IPS DF 4.7 (cell line): Measurements from ENCODE around the gene SOX21.

Experiments
- DNase-seq: peaks from one replicate; pipeline ENCODE4 v3.0.0-alpha.2; 2013; ENCODE audit warnings: low spot score; ENCODE audit errors: extremely low read depth

Gene SOX21

DNA sequence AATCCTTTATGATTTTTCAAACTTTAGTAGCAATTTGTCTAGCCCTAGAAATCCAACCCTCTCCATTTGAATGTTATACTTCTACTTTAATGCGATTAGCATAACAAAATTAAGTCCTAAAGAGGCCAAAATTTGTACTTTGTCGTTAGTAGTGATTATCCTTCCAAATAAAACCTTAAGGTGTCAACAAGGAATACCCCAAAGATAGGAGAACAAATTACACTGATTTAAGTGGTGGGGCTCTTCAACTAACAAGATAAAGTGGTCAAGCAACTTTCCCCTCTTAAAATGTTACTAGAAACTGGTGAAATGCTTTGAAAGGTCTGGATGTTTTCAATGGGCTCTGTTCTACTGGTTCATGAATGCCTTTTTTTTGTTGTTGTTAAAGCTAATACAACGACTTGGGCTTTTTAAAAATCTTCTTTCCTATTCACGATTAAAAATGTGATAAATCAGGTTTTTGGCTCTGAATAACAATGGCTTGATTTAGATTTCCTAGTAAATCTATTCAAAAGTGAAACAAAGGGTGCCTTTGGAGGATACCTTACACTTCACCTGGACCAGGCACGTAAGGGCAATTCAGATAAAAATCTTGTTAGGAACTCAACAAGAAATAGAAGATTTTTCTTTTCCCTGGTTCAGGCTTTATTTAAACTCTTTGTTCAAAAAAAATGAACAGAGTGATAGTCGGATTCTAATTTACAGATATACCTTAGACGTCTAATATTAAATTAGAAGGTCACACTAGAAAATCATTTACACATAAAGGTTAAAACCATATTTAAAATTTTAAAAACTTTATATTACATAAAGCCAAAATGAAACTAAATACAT, 3.1 kb downstream of the SOX21 start:
- DNase-seq: no peak

GRCh38 chr13:94708031-94708859, 4.1 kb downstream of the SOX21 start:
- no peak for DNase-seq

DNA sequence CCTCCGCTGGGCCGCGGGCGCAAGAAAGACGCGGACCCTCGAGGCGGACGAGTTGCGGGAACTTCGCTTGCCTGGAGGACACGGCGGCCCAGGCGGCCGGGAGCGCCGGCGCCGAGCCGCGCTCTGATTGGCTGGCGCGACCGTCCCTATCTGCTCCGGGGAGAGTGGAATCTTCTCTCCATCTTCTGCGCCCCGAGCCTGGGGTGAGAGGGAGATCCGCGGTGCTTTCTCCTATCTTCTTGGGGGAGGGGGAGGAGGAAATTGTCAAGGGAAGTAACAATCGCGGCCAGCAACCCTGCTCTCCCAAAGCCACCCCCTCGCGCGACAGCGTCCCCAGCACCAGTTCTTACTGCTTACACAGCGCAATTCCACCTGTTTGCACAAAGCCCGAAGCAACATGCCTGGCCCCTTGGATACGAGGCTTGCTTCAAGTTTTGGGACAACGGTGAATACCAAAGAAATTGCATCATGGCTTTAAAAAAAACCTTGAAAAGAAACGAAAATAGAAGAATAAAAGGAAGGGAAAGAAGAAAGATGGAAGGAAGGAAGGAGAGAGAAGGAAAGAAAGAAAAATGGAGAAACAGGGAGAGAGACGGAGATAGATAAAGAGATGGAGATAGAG, 4.8 kb downstream of the SOX21 start:
- no peak for DNase-seq

DNA sequence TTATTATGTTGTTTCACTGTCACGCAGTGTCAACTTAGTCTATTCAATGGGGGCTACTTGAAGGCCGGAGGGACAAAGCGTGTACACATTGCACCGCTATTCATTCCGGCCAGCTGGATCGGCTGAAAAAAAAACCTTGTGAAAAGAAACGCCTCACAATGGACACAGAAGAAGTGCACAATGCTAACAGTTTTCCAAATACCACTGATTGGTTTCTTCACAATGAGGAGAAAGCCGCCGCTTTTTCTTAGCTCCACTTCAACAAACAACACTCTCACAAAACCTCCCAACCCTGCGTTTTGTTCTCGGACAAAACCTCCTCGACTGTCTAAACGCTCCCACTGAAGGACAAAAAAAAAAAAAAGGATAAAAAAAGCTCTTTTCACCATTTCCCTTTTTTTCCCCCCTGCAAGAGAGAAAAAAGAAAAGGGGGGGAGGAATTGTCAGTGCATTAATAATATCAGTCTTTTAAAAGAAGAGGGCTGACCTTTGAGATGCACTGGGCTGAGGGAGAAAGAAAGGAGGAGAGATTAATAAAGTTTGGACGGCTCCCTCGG, 5.4 kb downstream of the SOX21 start:
- DNase-seq: no peak

DNA sequence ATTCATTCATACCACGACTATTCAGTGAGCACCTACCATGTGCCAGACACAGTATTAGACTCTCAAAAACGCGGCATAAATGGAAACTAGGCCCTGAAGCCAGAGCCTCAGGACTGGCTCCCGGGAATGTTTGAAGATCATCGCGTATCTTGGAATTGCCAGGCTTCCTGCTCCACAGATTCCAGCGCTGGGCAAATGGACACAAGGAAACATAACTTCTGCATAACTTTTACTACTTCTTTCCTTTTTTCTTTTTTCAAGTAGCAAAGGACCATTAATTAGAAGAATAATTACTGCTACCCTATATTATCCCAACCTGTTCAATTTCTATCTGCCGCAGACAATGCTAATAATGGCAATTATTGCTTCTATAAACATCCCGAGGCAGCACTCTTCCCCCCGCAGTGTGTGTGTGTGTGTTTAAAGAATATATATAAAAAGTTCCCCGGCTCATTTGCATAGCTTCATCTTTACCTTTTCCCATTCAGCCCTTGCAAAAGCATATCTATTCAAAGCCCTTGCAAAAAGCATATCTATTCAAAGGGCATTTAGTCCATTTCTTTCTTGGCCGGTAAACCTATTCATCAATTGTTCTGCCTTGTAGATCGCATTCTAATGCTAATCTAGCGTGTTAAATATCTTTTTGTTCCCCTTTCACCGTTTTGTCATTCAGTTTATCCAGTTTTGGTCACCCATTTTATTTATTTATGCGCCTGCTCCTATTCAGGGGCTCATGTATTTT, 6.1 kb downstream of the SOX21 start:
- DNase-seq: no peak

DNA sequence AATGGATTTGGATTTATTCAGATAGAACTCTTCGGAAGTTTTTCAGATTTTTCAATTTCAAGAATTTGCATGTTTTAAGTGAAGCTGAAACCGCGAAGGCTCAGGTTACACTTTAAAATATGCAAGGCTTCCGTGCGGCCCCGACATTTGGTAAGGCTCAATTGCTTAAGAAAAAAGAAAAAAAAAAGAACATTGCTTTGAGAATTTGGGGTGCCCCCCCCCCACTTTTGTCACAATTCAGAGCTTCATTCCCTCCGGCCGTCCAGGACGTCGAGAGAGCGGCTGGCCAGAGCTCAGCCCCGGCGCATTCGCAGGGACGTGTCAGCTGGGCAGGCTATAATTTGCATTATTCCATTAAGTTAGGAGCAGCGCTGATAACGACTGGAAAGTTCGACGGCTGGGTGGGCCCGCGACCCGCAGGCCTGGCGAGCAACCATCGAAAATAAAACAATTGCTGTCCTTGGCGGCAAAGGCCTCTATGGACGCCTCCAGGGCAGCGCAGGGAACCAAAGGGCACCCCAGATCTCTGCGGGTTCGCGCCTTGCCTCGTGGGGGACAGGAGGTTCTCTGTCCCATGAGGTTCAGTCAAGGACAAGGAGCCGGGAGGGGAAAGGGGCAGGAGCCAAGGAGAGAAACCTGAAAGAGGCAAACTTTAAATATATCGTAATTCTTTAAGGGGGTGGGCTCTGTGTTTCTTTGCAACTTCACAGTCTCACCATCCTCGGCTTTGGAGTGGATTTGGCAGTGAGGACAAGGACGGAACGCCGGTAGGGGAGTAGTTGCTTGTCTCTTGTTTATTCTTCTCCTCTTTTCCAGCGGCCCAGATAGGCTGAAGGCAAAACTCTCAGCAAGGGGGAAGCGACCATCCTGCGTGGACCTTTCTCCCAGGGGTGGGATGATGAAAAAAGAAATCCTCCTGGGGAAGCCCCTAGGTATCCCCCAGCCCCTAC, 7.0 kb downstream of the SOX21 start:
- DNase-seq: no peak

- no peak for DNase-seq
Observed at GRCh38 chr13:94704377-94705080, 7.8 kb downstream of the SOX21 start.

DNA sequence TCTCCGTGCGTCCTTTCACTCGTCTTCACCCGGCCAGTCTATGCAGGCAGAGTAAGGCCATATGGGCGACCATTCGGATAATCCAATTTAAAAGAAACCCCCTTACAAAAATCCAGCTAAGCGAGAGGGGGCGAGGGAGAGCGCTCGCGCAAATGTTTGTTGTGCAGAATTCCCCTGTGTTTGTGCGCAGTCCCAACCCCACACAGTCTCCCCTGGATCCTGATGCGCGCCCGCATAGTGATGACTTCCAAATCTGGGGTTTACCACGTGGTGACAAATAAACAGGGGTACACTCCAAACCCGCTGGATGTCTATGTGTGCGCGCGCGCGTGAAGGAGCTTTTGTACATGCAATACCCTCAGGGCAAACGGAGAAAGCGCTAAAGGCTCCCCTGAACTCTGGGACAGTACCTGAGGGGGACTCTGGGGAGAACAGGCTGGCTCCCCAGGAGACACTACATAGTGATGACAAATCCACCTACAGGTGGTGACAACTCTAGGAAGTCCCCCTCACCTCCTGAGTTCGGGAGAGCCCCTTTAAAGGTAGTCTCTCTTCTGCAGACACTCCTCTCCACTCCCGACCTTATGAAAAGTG, 8.5 kb downstream of the SOX21 start:
- DNase-seq: no peak

GRCh38 chr13:94703271-94703670, 9.1 kb downstream of the SOX21 start:
- DNase-seq: no peak

GRCh38 chr13:94702181-94703041, 9.9 kb downstream of the SOX21 start:
- DNase-seq: no peak

- DNase-seq: no peak
Observed at GRCh38 chr13:94701313-94702180, 10.8 kb downstream of the SOX21 start.

- no peak for DNase-seq
Observed at GRCh38 chr13:94700536-94700935, 11.8 kb downstream of the SOX21 start.

DNA sequence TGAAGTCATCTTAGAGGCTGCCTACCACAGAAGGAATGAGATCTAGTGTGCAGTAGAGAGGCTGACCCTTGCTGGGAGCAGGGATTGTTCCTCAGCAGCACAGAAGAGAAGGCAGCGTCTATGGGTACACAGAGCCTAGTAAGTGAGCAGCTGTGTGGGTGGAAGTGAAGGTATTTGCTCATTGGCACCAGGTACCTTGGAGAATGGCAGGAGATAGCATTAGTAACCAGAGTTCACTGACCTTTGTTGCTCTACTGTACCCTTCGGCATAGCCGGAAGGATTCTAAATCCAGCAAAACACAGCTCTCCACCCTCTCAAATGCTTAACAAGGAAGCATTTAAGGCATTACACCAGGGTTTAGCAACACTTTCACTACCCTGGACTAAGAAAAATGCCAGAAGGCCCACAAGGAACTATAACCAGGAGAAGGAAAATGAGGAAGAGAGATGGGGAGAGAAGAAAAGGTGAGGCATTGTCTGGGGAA, 12.3 kb downstream of the SOX21 start:
- no peak for DNase-seq

- DNase-seq: no peak
Observed at GRCh38 chr13:94696171-94696570, 16.2 kb downstream of the SOX21 start.

GRCh38 chr13:94692030-94692429, 20.3 kb downstream of the SOX21 start:
- DNase-seq: no peak

DNA sequence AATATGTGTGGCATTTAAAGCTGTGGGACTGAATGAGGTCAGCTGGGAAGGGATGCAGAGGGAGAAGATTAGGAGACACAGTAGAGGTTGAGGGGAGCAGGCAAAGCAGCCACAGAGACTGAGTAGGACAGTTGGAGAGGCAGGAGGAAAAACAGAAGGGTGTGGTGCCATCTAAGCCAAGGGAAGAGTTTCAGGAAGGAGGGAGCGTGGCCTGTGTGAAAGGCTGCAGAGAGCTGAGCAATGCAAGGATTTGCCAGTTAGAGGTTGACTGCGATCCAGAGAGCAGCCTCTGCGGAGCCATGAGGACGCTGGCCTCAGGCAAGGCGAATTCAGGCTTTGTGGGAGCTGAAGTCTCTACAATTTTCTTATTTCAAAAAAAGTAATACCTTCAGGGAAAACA, 28.9 kb downstream of the SOX21 start:
- DNase-seq: no peak

DNA sequence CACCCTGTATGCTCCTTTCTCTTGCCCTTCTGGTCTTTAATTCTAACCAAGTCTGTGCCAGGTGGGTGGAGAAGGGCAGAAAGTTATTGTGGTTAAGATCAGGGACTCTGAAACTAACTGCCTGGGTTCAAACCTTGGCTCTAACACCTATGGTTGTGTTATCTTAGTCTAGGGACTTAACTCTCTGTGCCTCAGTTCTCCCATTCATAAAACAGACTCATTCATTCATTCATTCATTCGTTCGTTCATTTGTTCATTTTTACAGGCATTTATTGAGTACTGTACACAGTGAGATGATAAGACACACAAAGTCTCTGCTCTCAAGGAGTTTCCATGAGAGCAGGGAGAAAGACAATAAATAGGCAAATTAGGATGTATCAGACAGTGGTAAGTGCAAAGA, 30.1 kb downstream of the SOX21 start:
- no peak for DNase-seq
